ENCODE measurements around the gene MAST3. TPM values are rescaled to one million over a fixed set of nuclear protein-coding genes. Genes with fewer than 3 reads are reported as not detected.

The MAST3 gene
- total RNA-seq, 4 donors from 2014 or later = 0.66 to 2.8 (median 1.6) TPM

DNA sequence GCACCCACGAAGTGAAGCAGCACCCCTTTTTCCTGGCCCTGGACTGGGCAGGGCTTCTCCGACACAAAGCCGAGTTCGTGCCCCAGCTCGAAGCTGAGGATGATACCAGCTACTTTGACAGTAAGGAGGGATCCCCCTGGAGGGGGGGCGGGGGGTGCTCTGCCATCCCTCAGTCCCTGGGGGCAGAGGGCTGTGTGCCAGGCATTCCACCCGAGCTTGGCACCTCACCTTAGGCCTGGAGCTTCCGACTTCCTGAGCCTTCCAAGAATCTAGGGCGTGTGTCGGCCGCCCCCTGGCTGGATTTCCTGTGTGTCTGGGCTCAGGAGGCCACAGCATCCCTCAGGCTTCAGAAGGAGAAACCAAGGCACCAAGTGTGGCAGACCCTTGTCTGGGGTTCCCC, 39.7 kb downstream of the MAST3 start:
- Histone ChIP-seq H3K4me3 (no peak overlapping the region), H3K9me3 (no peaks in the 10 kb centered on the region), H3K36me3 (no peaks in the 10 kb centered on the region), H3K27ac (no peak overlapping the region), H3K27me3 (no peaks in the 10 kb centered on the region), H3K4me1 (no peaks in the 10 kb centered on the region)
- ATAC-seq (no peak), DNase-seq (no peak)
- intact Hi-C loops (cut with DNase I; ENCODE audit: low total_unique reads) (no loop called here), in situ Hi-C loops (cut with MboI; ENCODE audit: low sequenced_read_pairs in 4 of 4) (no loop called here)
- TF ChIP-seq, protein P1, sequence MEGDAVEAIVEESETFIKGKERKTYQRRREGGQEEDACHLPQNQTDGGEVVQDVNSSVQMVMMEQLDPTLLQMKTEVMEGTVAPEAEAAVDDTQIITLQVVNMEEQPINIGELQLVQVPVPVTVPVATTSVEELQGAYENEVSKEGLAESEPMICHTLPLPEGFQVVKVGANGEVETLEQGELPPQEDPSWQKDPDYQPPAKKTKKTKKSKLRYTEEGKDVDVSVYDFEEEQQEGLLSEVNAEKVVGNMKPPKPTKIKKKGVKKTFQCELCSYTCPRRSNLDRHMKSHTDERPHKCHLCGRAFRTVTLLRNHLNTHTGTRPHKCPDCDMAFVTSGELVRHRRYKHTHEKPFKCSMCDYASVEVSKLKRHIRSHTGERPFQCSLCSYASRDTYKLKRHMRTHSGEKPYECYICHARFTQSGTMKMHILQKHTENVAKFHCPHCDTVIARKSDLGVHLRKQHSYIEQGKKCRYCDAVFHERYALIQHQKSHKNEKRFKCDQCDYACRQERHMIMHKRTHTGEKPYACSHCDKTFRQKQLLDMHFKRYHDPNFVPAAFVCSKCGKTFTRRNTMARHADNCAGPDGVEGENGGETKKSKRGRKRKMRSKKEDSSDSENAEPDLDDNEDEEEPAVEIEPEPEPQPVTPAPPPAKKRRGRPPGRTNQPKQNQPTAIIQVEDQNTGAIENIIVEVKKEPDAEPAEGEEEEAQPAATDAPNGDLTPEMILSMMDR (IDR thresholded peaks at IDR 0.05 in 4 of 5, conservative IDR thresholded peaks at IDR 0.05 in 1 of 5) = no peak
- no peak for TF ChIP-seq POLR2A (IDR thresholded peaks at IDR 0.05)

DNA sequence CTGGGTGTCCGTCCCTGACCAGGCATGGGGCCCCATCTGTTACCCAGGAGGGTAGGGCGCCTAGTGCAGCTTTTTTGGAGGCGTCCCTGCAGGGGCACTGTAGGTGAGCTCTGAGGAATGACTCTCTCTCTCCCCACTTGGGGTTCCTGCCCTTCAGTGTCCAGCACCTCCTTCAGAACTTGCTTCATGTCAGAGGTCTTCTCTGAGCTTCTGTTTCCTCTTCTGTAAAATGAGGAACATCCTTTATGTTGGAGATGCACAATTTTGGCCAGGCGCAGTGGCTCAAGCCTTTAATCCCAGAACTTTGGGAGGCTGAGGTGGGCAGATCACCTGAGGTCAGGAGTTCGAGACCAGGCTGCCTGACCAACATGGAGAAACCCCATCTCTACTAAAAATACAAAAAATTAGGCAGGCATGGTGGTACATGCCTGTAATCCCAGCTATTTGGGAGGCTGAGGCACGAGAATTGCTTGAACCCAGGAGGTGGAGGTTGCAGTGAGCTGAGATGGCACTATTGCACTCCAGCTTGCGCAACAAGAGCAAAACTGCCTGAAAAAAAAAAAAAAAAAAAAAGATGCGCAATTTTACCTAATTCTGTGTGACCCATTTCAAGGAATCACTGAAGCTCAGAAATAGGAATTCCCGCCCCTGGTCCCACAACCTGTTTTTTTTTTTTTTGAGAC, 40.2 kb downstream of the MAST3 start:
- Histone ChIP-seq H3K4me3 (no peak overlapping the region), H3K36me3 (no peaks in the 10 kb centered on the region), H3K9me3 (no peaks in the 10 kb centered on the region), H3K27me3 (no peaks in the 10 kb centered on the region), H3K27ac (no peak overlapping the region), H3K4me1 (no peaks in the 10 kb centered on the region)
- TF ChIP-seq, protein P1 (IDR thresholded peaks at IDR 0.05 in 4 of 5, conservative IDR thresholded peaks at IDR 0.05 in 1 of 5) = no peak
- TF ChIP-seq POLR2A (IDR thresholded peaks at IDR 0.05) = no peak
- DNase-seq = no peak
- in situ Hi-C loops (cut with MboI; ENCODE audit: low sequenced_read_pairs in 4 of 4) = no loop called here
- intact Hi-C loops (cut with DNase I; ENCODE audit: low total_unique reads) = no loop called here
- no peak for ATAC-seq

DNA sequence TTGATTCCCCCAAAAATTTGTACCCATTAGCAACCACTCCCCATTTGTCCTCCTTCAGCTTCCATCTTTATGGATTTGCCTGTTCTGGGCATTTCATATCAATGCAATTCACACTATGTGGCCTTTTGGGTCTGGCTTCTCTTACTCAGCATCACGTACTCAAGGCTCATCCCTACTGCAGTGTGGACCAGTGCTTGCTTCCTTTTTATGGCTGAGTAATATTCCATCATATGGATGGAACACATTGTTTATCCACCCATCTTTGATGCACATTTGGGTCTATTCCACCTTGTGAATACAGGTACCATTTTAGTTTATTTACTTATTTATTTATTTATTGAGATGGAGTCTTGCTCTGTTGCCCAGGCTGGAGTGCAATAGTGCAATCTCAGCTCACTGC, 42.9 kb downstream of the MAST3 start:
- Histone ChIP-seq H3K4me1 (no peaks in the 10 kb centered on the region), H3K27me3 (no peaks in the 10 kb centered on the region), H3K4me3 (no peak overlapping the region), H3K9me3 (no peaks in the 10 kb centered on the region), H3K36me3 (no peaks in the 10 kb centered on the region), H3K27ac (no peak overlapping the region)
- in situ Hi-C loops (cut with MboI; ENCODE audit: low sequenced_read_pairs in 4 of 4) (no loop called here), intact Hi-C loops (cut with DNase I; ENCODE audit: low total_unique reads) (no loop called here)
- TF ChIP-seq, protein P1 (IDR thresholded peaks at IDR 0.05 in 4 of 5, conservative IDR thresholded peaks at IDR 0.05 in 1 of 5) = no peak
- no peak for TF ChIP-seq POLR2A (IDR thresholded peaks at IDR 0.05)
- ATAC-seq (no peak), DNase-seq (no peak)

DNA sequence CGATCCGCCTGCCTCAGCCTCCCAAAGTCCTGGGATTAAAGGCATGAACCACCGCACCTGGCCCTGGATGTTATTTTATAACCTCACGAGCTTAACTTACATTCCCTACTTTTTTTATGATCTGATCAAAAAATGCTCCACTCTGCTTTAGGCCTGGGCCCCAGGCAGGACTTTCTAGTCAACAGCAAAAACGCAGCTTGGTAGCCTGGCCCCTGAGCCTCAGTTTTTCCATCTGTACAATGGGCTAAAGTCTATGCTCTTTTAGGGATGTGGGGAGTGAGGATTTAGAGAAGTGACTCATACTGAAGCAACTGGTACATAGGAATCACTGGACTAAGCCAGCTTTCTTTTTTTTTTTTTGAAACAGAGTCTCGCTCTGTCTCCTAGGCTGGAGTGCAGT, 43.5 kb downstream of the MAST3 start:
- no peaks in the 10 kb centered on the region for H3K27me3 ChIP-seq
- no peaks in the 10 kb centered on the region for H3K9me3 ChIP-seq
- in situ Hi-C loops (cut with MboI; ENCODE audit: low sequenced_read_pairs in 4 of 4) (no loop called here), intact Hi-C loops (cut with DNase I; ENCODE audit: low total_unique reads) (no loop called here)
- H3K4me3 ChIP-seq = no peak overlapping the region
- no peaks in the 10 kb centered on the region for H3K36me3 ChIP-seq
- no peak for DNase-seq
- no peak for ATAC-seq
- H3K4me1 ChIP-seq = no peaks in the 10 kb centered on the region
- no peak for TF ChIP-seq POLR2A (IDR thresholded peaks at IDR 0.05)
- TF ChIP-seq, protein P1 (IDR thresholded peaks at IDR 0.05 in 4 of 5, conservative IDR thresholded peaks at IDR 0.05 in 1 of 5) = no peak
- H3K27ac ChIP-seq = no peak overlapping the region

DNA sequence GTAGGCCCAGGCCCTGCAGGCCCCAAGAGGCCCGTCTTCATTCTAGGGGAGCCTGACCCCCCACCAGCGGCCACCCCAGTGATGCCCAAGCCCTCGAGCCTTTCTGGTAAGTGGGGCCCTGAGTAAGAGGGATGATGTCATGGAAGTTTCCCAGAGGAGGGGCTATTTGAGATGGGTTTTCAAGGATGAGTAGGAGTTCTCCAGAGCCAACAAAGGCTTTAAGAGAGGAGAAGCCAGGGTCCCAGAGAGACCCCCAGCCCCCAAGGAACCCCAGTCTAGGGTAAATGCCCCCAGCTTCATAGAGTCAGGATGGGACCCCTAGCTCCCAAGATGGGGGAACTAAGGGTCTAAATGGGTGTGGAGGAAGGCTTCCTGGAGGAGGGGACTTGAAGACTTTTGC, 46.3 kb downstream of the MAST3 start:
- intact Hi-C loops (cut with DNase I; ENCODE audit: low total_unique reads) = no loop called here
- Histone ChIP-seq H3K4me1 (no peaks in the 10 kb centered on the region), H3K4me3 (no peak overlapping the region), H3K36me3 (no peaks in the 10 kb centered on the region), H3K9me3 (no peaks in the 10 kb centered on the region), H3K27me3 (no peaks in the 10 kb centered on the region), H3K27ac (no peak overlapping the region)
- in situ Hi-C loops (cut with MboI; ENCODE audit: low sequenced_read_pairs in 4 of 4) = no loop called here
- TF ChIP-seq POLR2A (IDR thresholded peaks at IDR 0.05) = no peak
- TF ChIP-seq, protein P1 (IDR thresholded peaks at IDR 0.05 in 4 of 5, conservative IDR thresholded peaks at IDR 0.05 in 1 of 5) = no peak
- DNase-seq = no peak
- no peak for ATAC-seq
